Liver (tissue), 2 donors: ENCODE measurements around the gene GLRX5.

Source experiments
- TF ChIP-seq, protein P1 (sequence below): IDR thresholded peaks from 2 replicates; pipeline ENCODE4 v1.6.1; 2016; ENCODE audit warnings: antibody characterized with exemption, mild to moderate bottlenecking
- TF ChIP-seq, protein P2 (sequence below): fragments of 150-350 bp; IDR thresholded peaks from 2 replicates; pipeline ENCODE4 v1.5.1; 2017; ENCODE audit warnings: improper control_type of control experiment, low read depth, low read length; ENCODE audit not compliant: missing input control
- donor health status: healthy.

DNA sequence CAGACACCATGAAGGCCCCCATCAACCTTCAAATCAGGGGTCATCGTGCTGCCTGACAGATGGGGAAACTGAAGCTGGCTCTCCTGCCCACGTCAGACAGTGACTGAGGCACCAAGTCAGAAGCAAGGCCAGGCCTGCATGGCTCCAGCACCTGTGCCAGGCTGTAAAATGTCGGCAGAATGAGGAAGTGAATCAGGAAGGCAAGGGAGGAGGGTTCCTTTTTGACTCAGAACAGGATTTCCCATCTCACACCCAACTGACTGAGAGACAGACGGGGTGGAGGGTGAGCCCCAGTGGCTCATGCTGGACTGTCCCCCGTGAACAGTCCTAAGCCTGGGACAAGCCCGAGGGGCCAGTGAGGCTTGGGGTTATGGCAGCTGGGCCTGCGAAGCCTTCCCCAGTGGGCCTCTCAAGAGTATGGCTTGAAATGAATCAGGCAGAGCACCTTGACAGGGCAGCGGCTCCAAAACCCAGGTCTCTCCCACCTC, 39.3 kb upstream of the GLRX5 start:
- TF ChIP-seq, protein P1, sequence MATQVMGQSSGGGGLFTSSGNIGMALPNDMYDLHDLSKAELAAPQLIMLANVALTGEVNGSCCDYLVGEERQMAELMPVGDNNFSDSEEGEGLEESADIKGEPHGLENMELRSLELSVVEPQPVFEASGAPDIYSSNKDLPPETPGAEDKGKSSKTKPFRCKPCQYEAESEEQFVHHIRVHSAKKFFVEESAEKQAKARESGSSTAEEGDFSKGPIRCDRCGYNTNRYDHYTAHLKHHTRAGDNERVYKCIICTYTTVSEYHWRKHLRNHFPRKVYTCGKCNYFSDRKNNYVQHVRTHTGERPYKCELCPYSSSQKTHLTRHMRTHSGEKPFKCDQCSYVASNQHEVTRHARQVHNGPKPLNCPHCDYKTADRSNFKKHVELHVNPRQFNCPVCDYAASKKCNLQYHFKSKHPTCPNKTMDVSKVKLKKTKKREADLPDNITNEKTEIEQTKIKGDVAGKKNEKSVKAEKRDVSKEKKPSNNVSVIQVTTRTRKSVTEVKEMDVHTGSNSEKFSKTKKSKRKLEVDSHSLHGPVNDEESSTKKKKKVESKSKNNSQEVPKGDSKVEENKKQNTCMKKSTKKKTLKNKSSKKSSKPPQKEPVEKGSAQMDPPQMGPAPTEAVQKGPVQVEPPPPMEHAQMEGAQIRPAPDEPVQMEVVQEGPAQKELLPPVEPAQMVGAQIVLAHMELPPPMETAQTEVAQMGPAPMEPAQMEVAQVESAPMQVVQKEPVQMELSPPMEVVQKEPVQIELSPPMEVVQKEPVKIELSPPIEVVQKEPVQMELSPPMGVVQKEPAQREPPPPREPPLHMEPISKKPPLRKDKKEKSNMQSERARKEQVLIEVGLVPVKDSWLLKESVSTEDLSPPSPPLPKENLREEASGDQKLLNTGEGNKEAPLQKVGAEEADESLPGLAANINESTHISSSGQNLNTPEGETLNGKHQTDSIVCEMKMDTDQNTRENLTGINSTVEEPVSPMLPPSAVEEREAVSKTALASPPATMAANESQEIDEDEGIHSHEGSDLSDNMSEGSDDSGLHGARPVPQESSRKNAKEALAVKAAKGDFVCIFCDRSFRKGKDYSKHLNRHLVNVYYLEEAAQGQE: no peak
- TF ChIP-seq, protein P2, sequence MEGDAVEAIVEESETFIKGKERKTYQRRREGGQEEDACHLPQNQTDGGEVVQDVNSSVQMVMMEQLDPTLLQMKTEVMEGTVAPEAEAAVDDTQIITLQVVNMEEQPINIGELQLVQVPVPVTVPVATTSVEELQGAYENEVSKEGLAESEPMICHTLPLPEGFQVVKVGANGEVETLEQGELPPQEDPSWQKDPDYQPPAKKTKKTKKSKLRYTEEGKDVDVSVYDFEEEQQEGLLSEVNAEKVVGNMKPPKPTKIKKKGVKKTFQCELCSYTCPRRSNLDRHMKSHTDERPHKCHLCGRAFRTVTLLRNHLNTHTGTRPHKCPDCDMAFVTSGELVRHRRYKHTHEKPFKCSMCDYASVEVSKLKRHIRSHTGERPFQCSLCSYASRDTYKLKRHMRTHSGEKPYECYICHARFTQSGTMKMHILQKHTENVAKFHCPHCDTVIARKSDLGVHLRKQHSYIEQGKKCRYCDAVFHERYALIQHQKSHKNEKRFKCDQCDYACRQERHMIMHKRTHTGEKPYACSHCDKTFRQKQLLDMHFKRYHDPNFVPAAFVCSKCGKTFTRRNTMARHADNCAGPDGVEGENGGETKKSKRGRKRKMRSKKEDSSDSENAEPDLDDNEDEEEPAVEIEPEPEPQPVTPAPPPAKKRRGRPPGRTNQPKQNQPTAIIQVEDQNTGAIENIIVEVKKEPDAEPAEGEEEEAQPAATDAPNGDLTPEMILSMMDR: no peak
